GM12891 (cell line): ENCODE measurements around the gene CFAP45.

Experiments used
- POLR2A ChIP-seq: IDR thresholded peaks from 2 replicates; pipeline ENCODE4 v1.6.1; 2011; ENCODE audit warnings: low read depth, low read length, control low read depth
- POLR2AphosphoS5 ChIP-seq: IDR thresholded peaks from 2 replicates; pipeline ENCODE4 v1.6.1; 2011; ENCODE audit warnings: low read depth, low read length, control low read depth
- POU2F2 ChIP-seq: IDR thresholded peaks from 2 replicates; pipeline ENCODE4 v1.6.1; 2011; ENCODE audit warnings: low read depth, mild to moderate bottlenecking, control low read depth, low read length, moderate library complexity
- TAF1 ChIP-seq: IDR thresholded peaks from 2 replicates; pipeline ENCODE4 v1.6.1; 2011; ENCODE audit warnings: low read depth, low read length, control low read depth

DNA sequence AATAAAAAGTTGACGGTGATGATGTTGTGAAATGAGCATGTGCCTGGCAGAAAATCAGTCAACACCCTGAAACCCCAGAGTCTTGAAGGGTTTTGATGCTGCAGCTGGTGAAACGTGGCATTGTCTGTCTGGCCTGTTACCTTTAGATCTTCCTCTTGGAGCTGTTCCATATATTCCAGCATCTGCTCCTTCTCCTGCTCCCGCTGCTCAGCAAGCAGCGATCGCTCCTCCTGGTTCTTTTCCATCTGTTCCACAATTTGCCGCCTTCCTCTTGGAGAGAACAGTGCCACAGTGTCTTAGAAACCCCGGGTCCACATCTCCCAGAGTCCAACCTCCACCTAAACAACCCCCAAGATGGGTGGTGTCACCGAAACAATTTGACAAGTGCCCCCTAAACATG, 15.7 kb downstream of the CFAP45 start:
- TF ChIP-seq TAF1 (no peak), POU2F2 (no peak), POLR2A (no peak), POLR2AphosphoS5 (no peak)
